ENCODE results near the gene UNC5CL.
A peak's percentile ranks its signal among the peaks of the same experiment; 100 is the strongest.

The UNC5CL gene

DNA sequence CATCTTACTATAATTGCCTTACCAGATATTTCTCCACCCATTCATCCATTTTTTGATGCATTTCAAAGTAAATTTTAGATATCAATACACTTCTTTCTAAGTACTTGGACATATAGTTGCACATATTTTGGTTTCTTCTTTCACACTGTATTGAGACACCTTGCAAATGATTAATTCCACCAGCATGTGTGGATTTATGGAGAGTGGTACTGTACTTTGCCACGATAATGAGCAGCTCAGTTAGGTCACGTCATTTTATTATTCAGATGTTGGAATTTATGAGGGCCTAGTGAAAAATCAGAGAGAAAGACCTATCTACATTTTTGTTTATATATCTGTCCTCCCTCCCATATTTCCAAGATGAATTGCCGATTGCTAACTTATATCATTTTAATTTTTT, 39.1 kb upstream of the UNC5CL start:
- WGBS (ENCODE audit: extremely low coverage, insufficient coverage, low lambda C conversion rate), result no CpG with 5 or more reads among the region's 3 CpGs
- H3K27ac ChIP-seq (ENCODE audit: low read depth, low read length), result no peak overlapping the region
- no peak overlapping the region for H3K9ac ChIP-seq (ENCODE audit: low read length)
- H3K18ac ChIP-seq (ENCODE audit: low read length), result no peak overlapping the region
- H4K8ac ChIP-seq (ENCODE audit: low read depth, low read length), result no peak overlapping the region
- H3K4me2 ChIP-seq (ENCODE audit: low read length), result no peak overlapping the region
- H2AK5ac ChIP-seq (ENCODE audit: low read length), result no peak overlapping the region
- H3K27me3 ChIP-seq (ENCODE audit: insufficient read depth, low read length, poor library complexity), result no peaks in the 10 kb centered on the region
- H3K56ac ChIP-seq (ENCODE audit: low read length), result no peak overlapping the region
- no peak overlapping the region for H2BK120ac ChIP-seq (ENCODE audit: low read depth, low read length)
- no peak for DNase-seq
- H3K4me3 ChIP-seq (ENCODE audit: low read length), result no peak overlapping the region
- H3K79me1 ChIP-seq (ENCODE audit: low read length), result peaks cover 10% of the 10 kb centered on the region
- no peak overlapping the region for H3K4ac ChIP-seq (ENCODE audit: low read depth, low read length)
- no peak overlapping the region for H3K23ac ChIP-seq (ENCODE audit: low read length)
- no peak overlapping the region for H4K5ac ChIP-seq (ENCODE audit: low read length)
- H3K79me2 ChIP-seq (ENCODE audit: control insufficient read depth, insufficient read depth, low read length), result peaks cover 61% of the 10 kb centered on the region
- no peaks in the 10 kb centered on the region for H3K4me1 ChIP-seq (ENCODE audit: control insufficient read depth, low read depth, low read length)
- H2BK5ac ChIP-seq (ENCODE audit: low read length), result no peak overlapping the region
- H2BK15ac ChIP-seq (replicated peaks; ENCODE audit: low read depth), result no peak overlapping the region
- H3K36me3 ChIP-seq (ENCODE audit: control insufficient read depth, insufficient read depth, low read length), result peaks cover 5% of the 10 kb centered on the region

DNA sequence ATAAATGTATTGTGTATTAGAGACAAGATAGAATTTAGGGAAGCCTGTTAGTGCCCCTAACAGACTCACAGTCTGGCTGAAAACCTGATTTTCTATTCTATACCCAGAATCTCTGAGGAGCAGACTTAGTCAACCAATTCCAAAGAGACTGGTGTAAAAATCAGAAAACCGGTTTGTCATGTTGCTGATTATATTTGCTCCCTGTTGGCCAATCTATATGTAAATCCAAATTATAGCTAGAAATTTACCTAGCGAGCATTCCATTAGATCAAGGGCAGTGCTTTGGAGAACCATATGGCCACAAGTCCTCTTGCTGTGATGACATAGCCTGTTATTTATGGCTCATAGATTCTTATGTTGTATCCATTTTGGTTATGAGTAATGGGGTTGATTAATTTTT, 38.5 kb upstream of the UNC5CL start:
- Histone ChIP-seq H3K4me3 (ENCODE audit: low read length) (no peak overlapping the region), H4K5ac (ENCODE audit: low read length) (no peak overlapping the region), H3K27ac (ENCODE audit: low read depth, low read length) (no peak overlapping the region), H3K23ac (ENCODE audit: low read length) (no peak overlapping the region), H2BK5ac (ENCODE audit: low read length) (no peak overlapping the region), H3K4ac (ENCODE audit: low read depth, low read length) (no peak overlapping the region), H3K36me3 (ENCODE audit: control insufficient read depth, insufficient read depth, low read length) (peaks cover 5% of the 10 kb centered on the region), H4K8ac (ENCODE audit: low read depth, low read length) (no peak overlapping the region), H2AK5ac (ENCODE audit: low read length) (no peak overlapping the region), H3K79me2 (ENCODE audit: control insufficient read depth, insufficient read depth, low read length) (peaks cover 59% of the 10 kb centered on the region), H3K9ac (ENCODE audit: low read length) (no peak overlapping the region), H3K56ac (ENCODE audit: low read length) (no peak overlapping the region), H3K4me1 (ENCODE audit: control insufficient read depth, low read depth, low read length) (no peaks in the 10 kb centered on the region), H3K4me2 (ENCODE audit: low read length) (no peak overlapping the region), H3K27me3 (ENCODE audit: insufficient read depth, low read length, poor library complexity) (no peaks in the 10 kb centered on the region), H2BK15ac (replicated peaks; ENCODE audit: low read depth) (no peak overlapping the region), H2BK120ac (ENCODE audit: low read depth, low read length) (no peak overlapping the region), H3K79me1 (ENCODE audit: low read length) (peaks cover 10% of the 10 kb centered on the region), H3K18ac (ENCODE audit: low read length) (no peak overlapping the region)
- DNase-seq, result no peak
- WGBS (ENCODE audit: extremely low coverage, insufficient coverage, low lambda C conversion rate), result no CpG with 5 or more reads among the region's 2 CpGs

DNA sequence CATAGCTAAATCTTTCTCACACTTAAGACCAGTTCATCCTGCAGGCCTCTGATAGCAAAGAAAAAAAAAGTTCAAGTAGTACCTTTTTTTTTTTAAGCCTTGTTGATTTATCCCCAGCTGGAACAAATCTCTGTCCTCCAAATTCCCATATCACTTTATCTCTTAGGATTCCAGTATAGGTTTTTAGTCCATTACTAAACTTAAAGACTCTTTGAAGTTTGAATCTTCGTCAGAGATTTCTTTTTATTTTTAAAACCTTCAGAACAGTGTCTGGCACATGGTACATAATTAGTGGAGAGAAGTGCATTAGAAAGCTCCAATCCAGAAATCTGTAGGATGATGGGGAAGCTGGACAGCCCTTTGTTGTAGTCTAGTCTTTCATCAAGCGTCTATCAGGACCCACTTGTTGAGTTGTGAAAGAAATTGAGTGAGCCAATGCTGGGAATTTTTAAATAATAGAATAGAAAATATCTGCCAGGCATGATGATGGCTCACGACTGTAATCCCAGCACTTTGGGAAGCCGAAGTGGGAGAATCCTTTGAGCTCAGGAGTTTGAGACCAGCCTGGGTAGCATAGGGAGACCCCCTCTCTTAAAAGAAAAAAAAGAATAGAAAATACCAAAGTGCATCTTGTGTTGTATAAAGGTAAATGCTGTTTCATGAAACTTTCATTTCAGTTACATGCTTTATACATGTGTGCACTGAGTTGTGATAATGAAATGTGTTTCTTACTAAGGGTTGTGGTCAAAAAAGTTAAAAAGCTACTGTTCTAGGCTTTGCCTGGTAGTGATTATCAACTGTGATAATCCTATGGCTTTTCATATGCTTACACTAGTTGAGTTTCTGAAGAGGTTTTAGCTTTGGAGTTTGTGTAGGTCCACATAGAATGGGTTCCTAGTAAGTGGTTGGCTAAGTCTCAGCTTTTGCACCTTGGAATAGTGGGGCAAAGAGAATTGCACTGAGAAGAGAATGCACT, 36.9 kb upstream of the UNC5CL start:
- peak overlapping the region; percentile 9 for H3K9ac ChIP-seq (ENCODE audit: low read length)
- H2AK5ac ChIP-seq (ENCODE audit: low read length), result no peak overlapping the region
- H2BK15ac ChIP-seq (replicated peaks; ENCODE audit: low read depth), result no peak overlapping the region
- DNase-seq, result no peak
- no peak overlapping the region for H3K4ac ChIP-seq (ENCODE audit: low read depth, low read length)
- H3K4me1 ChIP-seq (ENCODE audit: control insufficient read depth, low read depth, low read length), result no peaks in the 10 kb centered on the region
- H3K4me3 ChIP-seq (ENCODE audit: low read length), result no peak overlapping the region
- no peak overlapping the region for H3K27ac ChIP-seq (ENCODE audit: low read depth, low read length)
- H3K79me1 ChIP-seq (ENCODE audit: low read length), result peaks cover 9% of the 10 kb centered on the region
- peaks cover 5% of the 10 kb centered on the region for H3K36me3 ChIP-seq (ENCODE audit: control insufficient read depth, insufficient read depth, low read length)
- H3K56ac ChIP-seq (ENCODE audit: low read length), result no peak overlapping the region
- no peak overlapping the region for H2BK5ac ChIP-seq (ENCODE audit: low read length)
- H3K4me2 ChIP-seq (ENCODE audit: low read length), result no peak overlapping the region
- peaks cover 57% of the 10 kb centered on the region for H3K79me2 ChIP-seq (ENCODE audit: control insufficient read depth, insufficient read depth, low read length)
- WGBS (ENCODE audit: extremely low coverage, insufficient coverage, low lambda C conversion rate), result no CpG with 5 or more reads among the region's 4 CpGs
- no peak overlapping the region for H4K8ac ChIP-seq (ENCODE audit: low read depth, low read length)
- H2BK120ac ChIP-seq (ENCODE audit: low read depth, low read length), result no peak overlapping the region
- no peak overlapping the region for H3K18ac ChIP-seq (ENCODE audit: low read length)
- no peak overlapping the region for H4K5ac ChIP-seq (ENCODE audit: low read length)
- H3K23ac ChIP-seq (ENCODE audit: low read length), result no peak overlapping the region
- no peaks in the 10 kb centered on the region for H3K27me3 ChIP-seq (ENCODE audit: insufficient read depth, low read length, poor library complexity)

DNA sequence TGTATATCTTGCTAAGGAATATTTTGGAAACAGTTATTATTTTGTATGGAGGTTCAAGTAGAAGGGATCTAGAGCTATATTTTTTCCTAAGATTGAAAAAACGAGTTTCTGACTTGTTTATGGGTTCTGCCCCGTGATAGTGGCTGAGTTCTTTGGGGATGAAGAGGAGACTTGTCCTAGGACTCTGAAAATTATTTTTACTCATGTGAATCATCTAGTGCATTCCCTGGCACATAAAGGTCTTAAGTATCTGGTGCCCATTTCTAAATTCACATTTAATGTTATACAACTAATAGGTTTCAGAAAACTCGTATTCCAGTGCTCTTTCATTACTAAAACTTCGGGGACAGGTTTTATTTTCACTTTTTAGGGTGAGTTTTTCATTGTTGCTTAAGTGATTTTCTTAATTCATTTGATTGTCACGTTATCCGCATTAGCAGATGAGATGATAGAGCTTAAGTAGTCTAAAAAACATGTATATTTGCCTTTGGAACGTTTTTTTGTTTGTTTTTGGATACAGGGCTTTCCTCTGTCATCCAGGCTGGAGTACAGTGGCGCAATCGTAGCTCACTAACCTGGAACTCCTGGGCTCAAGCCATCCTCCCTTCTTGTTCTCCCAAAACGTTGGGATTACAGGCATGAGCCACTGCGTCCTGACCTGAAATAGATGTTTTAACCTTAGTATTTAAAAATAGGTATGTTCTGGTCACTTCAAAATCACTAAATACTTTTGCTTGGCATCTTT, 35.8 kb upstream of the UNC5CL start:
- H3K56ac ChIP-seq (ENCODE audit: low read length), result peak overlapping the region; percentile 94
- no peak overlapping the region for H3K4me3 ChIP-seq (ENCODE audit: low read length)
- no peak overlapping the region for H3K4ac ChIP-seq (ENCODE audit: low read depth, low read length)
- H3K36me3 ChIP-seq (ENCODE audit: control insufficient read depth, insufficient read depth, low read length), result peaks cover 2% of the 10 kb centered on the region
- WGBS (ENCODE audit: extremely low coverage, insufficient coverage, low lambda C conversion rate), result no CpG with 5 or more reads among the region's 11 CpGs
- H3K4me2 ChIP-seq (ENCODE audit: low read length), result peak overlapping the region; percentile 93
- H2BK5ac ChIP-seq (ENCODE audit: low read length), result no peak overlapping the region
- H3K79me2 ChIP-seq (ENCODE audit: control insufficient read depth, insufficient read depth, low read length), result peaks cover 53% of the 10 kb centered on the region
- H2BK15ac ChIP-seq (replicated peaks; ENCODE audit: low read depth), result no peak overlapping the region
- no peaks in the 10 kb centered on the region for H3K27me3 ChIP-seq (ENCODE audit: insufficient read depth, low read length, poor library complexity)
- H3K18ac ChIP-seq (ENCODE audit: low read length), result no peak overlapping the region
- H3K23ac ChIP-seq (ENCODE audit: low read length), result no peak overlapping the region
- no peak overlapping the region for H2BK120ac ChIP-seq (ENCODE audit: low read depth, low read length)
- H2AK5ac ChIP-seq (ENCODE audit: low read length), result no peak overlapping the region
- no peak overlapping the region for H3K27ac ChIP-seq (ENCODE audit: low read depth, low read length)
- no peak overlapping the region for H4K8ac ChIP-seq (ENCODE audit: low read depth, low read length)
- no peak overlapping the region for H4K5ac ChIP-seq (ENCODE audit: low read length)
- DNase-seq, result no peak
- H3K79me1 ChIP-seq (ENCODE audit: low read length), result peaks cover 7% of the 10 kb centered on the region
- H3K9ac ChIP-seq (ENCODE audit: low read length), result peak overlapping the region; percentile 90
- H3K4me1 ChIP-seq (ENCODE audit: control insufficient read depth, low read depth, low read length), result no peaks in the 10 kb centered on the region

DNA sequence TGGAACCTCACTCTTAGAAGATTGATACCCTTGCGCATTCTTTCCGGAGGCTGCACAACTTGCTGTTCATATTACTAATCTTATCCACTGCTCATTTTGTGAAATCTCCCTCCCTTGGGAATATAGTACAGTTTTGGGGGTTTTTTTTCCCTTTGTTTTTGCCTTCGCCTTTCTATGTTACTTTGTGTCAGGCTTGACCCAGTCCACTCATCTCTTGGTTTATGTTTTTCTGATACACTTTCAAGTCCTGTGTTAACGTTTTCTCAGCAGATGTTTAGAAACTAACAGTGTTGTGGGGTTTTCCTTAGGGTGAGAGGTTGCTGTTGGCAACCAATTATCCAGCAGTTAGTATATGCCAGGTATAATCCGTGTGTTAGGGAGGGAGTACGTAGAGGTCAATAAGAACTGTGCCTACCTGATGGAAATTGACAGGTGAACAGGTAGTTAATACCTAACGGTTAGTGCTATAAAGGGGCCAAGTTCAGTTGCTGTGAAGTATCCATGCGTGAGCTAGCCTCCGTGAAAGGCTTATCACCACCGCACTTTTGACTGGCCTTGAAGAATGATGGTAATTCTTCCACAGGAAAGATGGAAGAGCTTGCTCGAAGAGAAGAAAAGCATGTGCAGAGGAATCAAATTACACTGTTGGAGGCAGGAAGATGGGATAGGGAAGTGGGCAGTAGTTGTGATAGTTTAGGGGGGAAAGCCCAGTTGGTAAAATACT, 35.1 kb upstream of the UNC5CL start:
- Histone ChIP-seq H3K4me2 (ENCODE audit: low read length) (peak overlapping the region; percentile 93), H3K79me2 (ENCODE audit: control insufficient read depth, insufficient read depth, low read length) (peaks cover 50% of the 10 kb centered on the region), H3K27me3 (ENCODE audit: insufficient read depth, low read length, poor library complexity) (no peaks in the 10 kb centered on the region), H3K4me1 (ENCODE audit: control insufficient read depth, low read depth, low read length) (no peaks in the 10 kb centered on the region), H2BK15ac (replicated peaks; ENCODE audit: low read depth) (no peak overlapping the region), H2AK5ac (ENCODE audit: low read length) (no peak overlapping the region), H3K4ac (ENCODE audit: low read depth, low read length) (no peak overlapping the region), H3K4me3 (ENCODE audit: low read length) (peak overlapping the region; percentile 73), H4K5ac (ENCODE audit: low read length) (no peak overlapping the region), H2BK120ac (ENCODE audit: low read depth, low read length) (no peak overlapping the region), H4K8ac (ENCODE audit: low read depth, low read length) (no peak overlapping the region), H3K27ac (ENCODE audit: low read depth, low read length) (peak overlapping the region; percentile 15), H3K23ac (ENCODE audit: low read length) (no peak overlapping the region), H3K79me1 (ENCODE audit: low read length) (peaks cover 7% of the 10 kb centered on the region), H2BK5ac (ENCODE audit: low read length) (no peak overlapping the region), H3K9ac (ENCODE audit: low read length) (peak overlapping the region; percentile 90), H3K18ac (ENCODE audit: low read length) (no peak overlapping the region), H3K56ac (ENCODE audit: low read length) (peak overlapping the region; percentile 94), H3K36me3 (ENCODE audit: control insufficient read depth, insufficient read depth, low read length) (peaks cover 2% of the 10 kb centered on the region)
- DNase-seq, result peak; percentile 48
- whole genome bisulfite sequencing (ENCODE audit: extremely low coverage, insufficient coverage, low lambda C conversion rate), result no CpG with 5 or more reads among the region's 11 CpGs
